Esophagus squamous epithelium (tissue), 4 donors: ENCODE measurements around the gene ENDOV.

Experiments used
- CTCF ChIP-seq, 6 experiments: fragments of 450-650 bp in 4 of 6; fragments of 200-600 bp in 2 of 6; sonication (generic) in 2 of 6; IDR thresholded peaks; one replicate each; pipeline ENCODE4 v1.5.1; 2016 to 2019; ENCODE audit warnings: antibody characterized with exemption in 6 of 6, mild to moderate bottlenecking in 4 of 6, moderate library complexity in 4 of 6
- POLR2A ChIP-seq, 4 donors: fragments of 450-650 bp; IDR thresholded peaks; one replicate each; pipeline ENCODE4 v1.6.1; 2017; ENCODE audit warnings: antibody characterized with exemption in 4 of 4, mild to moderate bottlenecking in 4 of 4, moderate library complexity in 3 of 4

GRCh38 chr17:80428796-80429195 is 13.8 kb downstream of the ENDOV start:
- TF ChIP-seq CTCF (IDR thresholded peaks at IDR 0.05) (no peak), POLR2A (IDR thresholded peaks at IDR 0.05) (no peak)
